Measurements from ENCODE around the gene SLC6A11.

The SLC6A11 gene

DNA sequence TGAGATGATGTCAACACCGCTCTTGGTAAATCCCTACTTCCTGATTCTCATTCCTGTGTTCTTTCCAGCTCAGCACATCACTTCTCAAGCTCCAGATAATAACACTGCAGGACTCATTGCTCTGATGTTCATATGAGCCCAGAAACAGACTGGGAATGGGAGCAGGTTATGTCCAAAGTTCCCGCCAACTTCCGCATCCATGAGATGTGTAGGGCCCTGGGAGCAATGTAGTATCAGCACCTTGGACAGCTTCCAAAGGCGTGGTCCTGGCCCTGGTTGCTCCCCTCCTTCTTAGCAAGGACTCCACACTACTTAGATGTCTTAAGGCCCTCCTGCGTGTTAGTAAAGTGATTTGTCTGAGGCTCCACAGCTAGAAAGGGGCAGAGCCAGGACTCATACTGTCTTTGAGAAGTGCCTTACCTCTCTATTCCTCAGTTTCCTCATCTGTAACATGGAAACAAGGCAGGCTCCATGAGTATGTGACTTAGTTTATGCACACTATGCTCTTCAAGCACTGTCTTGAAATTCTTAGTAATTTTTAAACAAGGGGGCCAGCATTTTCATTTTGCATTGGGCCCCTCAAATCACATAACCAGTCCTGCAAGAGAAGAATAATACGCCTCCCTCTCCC, 148.6 kb downstream of the SLC6A11 start:
- Histone ChIP-seq H3K36me3 (ENCODE audit: control insufficient read depth, low read depth, low read length) (no peaks in the 10 kb centered on the region), H3K27ac (ENCODE audit: low read length) (no peak overlapping the region), H3K9ac (ENCODE audit: low read length) (no peak overlapping the region), H3K4me3 (ENCODE audit: low read length) (no peak overlapping the region), H3K9me3 (ENCODE audit: control insufficient read depth, low read depth, low read length) (no peaks in the 10 kb centered on the region), H3K27me3 (ENCODE audit: control insufficient read depth, insufficient read depth, low read length) (no peaks in the 10 kb centered on the region), H3K4me1 (ENCODE audit: control insufficient read depth, low read depth, low read length) (peaks cover 8% of the 10 kb centered on the region)

DNA sequence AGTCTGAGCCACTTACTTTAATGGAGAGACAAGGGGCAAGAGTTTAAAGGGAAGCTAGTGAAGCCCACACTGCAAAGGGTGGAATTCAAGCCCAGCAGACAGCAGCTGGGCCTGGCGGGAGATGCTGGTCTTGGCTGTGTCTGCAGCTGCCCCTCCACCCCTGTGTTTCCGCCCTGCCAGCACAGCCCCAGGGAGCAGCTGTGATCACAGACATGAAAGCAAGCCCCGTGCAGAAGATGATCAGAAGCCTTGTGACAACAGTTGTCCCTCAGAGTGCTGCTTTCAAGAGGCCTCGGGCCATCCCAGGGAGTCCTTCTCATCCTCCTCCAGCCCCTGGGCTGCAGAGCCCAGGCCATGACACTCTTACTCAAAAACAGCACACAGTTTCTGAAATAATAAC, 152.4 kb downstream of the SLC6A11 start:
- H3K27ac ChIP-seq (ENCODE audit: low read length) = no peak overlapping the region
- no peak overlapping the region for H3K4me3 ChIP-seq (ENCODE audit: low read length)
- H3K36me3 ChIP-seq (ENCODE audit: control insufficient read depth, low read depth, low read length) = no peaks in the 10 kb centered on the region
- no peak overlapping the region for H3K9ac ChIP-seq (ENCODE audit: low read length)
- no peaks in the 10 kb centered on the region for H3K9me3 ChIP-seq (ENCODE audit: control insufficient read depth, low read depth, low read length)
- no peaks in the 10 kb centered on the region for H3K27me3 ChIP-seq (ENCODE audit: control insufficient read depth, insufficient read depth, low read length)
- H3K4me1 ChIP-seq (ENCODE audit: control insufficient read depth, low read depth, low read length) = peaks cover 22% of the 10 kb centered on the region

DNA sequence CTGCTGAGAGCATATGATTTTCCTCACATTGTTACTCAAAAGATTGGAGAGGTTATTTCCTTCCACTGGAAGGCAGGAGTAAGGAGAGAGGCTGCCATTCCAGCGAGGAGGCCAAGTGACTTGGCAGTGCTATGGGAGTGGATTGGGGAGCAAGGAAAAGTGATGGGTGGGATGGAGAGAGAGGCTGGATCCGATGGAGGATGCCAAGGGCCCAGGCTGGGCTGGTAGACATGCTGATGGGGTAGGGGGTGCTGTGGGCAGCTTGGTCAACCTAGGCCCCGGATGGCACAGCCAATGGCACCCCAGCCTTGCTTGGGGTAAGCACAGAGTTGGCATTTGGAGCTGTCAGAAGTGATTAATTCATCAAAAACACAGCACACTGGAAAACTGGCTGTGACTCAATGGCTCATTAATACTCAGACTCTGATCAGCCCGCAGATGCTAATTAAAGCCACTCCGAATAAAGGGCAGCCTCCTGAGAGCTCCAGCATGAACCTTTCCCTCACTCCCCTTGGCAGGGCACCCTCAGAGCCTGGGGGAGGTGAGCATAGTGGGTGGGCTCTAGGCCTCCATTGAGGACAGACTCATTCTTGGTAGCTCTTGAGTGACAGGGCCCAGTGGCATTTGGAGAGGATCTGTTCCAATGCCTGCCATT, 154.4 kb downstream of the SLC6A11 start:
- H3K4me3 ChIP-seq (ENCODE audit: low read length) = no peak overlapping the region
- H3K36me3 ChIP-seq (ENCODE audit: control insufficient read depth, low read depth, low read length) = no peaks in the 10 kb centered on the region
- H3K27ac ChIP-seq (ENCODE audit: low read length) = no peak overlapping the region
- H3K27me3 ChIP-seq (ENCODE audit: control insufficient read depth, insufficient read depth, low read length) = no peaks in the 10 kb centered on the region
- no peak overlapping the region for H3K9ac ChIP-seq (ENCODE audit: low read length)
- H3K9me3 ChIP-seq (ENCODE audit: control insufficient read depth, low read depth, low read length) = no peaks in the 10 kb centered on the region
- H3K4me1 ChIP-seq (ENCODE audit: control insufficient read depth, low read depth, low read length) = peaks cover 22% of the 10 kb centered on the region

GRCh38 chr3:10972072-10972782, 156.2 kb downstream of the SLC6A11 start:
- H3K27me3 ChIP-seq (ENCODE audit: control insufficient read depth, insufficient read depth, low read length) = no peaks in the 10 kb centered on the region
- no peaks in the 10 kb centered on the region for H3K9me3 ChIP-seq (ENCODE audit: control insufficient read depth, low read depth, low read length)
- no peak overlapping the region for H3K27ac ChIP-seq (ENCODE audit: low read length)
- no peaks in the 10 kb centered on the region for H3K36me3 ChIP-seq (ENCODE audit: control insufficient read depth, low read depth, low read length)
- no peak overlapping the region for H3K9ac ChIP-seq (ENCODE audit: low read length)
- H3K4me3 ChIP-seq (ENCODE audit: low read length) = no peak overlapping the region
- peaks cover 22% of the 10 kb centered on the region for H3K4me1 ChIP-seq (ENCODE audit: control insufficient read depth, low read depth, low read length)

- no peaks in the 10 kb centered on the region for H3K36me3 ChIP-seq (ENCODE audit: control insufficient read depth, low read depth, low read length)
- no peaks in the 10 kb centered on the region for H3K27me3 ChIP-seq (ENCODE audit: control insufficient read depth, insufficient read depth, low read length)
- H3K9ac ChIP-seq (ENCODE audit: low read length) = no peak overlapping the region
- peaks cover 27% of the 10 kb centered on the region for H3K4me1 ChIP-seq (ENCODE audit: control insufficient read depth, low read depth, low read length)
- H3K4me3 ChIP-seq (ENCODE audit: low read length) = no peak overlapping the region
- H3K27ac ChIP-seq (ENCODE audit: low read length) = no peak overlapping the region
- H3K9me3 ChIP-seq (ENCODE audit: control insufficient read depth, low read depth, low read length) = no peaks in the 10 kb centered on the region
Observed at GRCh38 chr3:10973046-10973595, 157.1 kb downstream of the SLC6A11 start.

GRCh38 chr3:10974131-10974530, 158.1 kb downstream of the SLC6A11 start:
- H3K27ac ChIP-seq (ENCODE audit: low read length) = no peak overlapping the region
- no peaks in the 10 kb centered on the region for H3K36me3 ChIP-seq (ENCODE audit: control insufficient read depth, low read depth, low read length)
- no peaks in the 10 kb centered on the region for H3K27me3 ChIP-seq (ENCODE audit: control insufficient read depth, insufficient read depth, low read length)
- H3K4me3 ChIP-seq (ENCODE audit: low read length) = no peak overlapping the region
- H3K9me3 ChIP-seq (ENCODE audit: control insufficient read depth, low read depth, low read length) = no peaks in the 10 kb centered on the region
- no peak overlapping the region for H3K9ac ChIP-seq (ENCODE audit: low read length)
- H3K4me1 ChIP-seq (ENCODE audit: control insufficient read depth, low read depth, low read length) = peaks cover 24% of the 10 kb centered on the region

- Histone ChIP-seq H3K27me3 (ENCODE audit: control insufficient read depth, insufficient read depth, low read length) (no peaks in the 10 kb centered on the region), H3K9me3 (ENCODE audit: control insufficient read depth, low read depth, low read length) (no peaks in the 10 kb centered on the region), H3K27ac (ENCODE audit: low read length) (no peak overlapping the region), H3K4me1 (ENCODE audit: control insufficient read depth, low read depth, low read length) (peaks cover 24% of the 10 kb centered on the region), H3K9ac (ENCODE audit: low read length) (no peak overlapping the region), H3K4me3 (ENCODE audit: low read length) (no peak overlapping the region), H3K36me3 (ENCODE audit: control insufficient read depth, low read depth, low read length) (no peaks in the 10 kb centered on the region)
Observed at GRCh38 chr3:10974746-10975375, 158.8 kb downstream of the SLC6A11 start.

- Histone ChIP-seq H3K27ac (ENCODE audit: low read length) (no peak overlapping the region), H3K4me1 (ENCODE audit: control insufficient read depth, low read depth, low read length) (peaks cover 24% of the 10 kb centered on the region), H3K9me3 (ENCODE audit: control insufficient read depth, low read depth, low read length) (no peaks in the 10 kb centered on the region), H3K27me3 (ENCODE audit: control insufficient read depth, insufficient read depth, low read length) (no peaks in the 10 kb centered on the region), H3K36me3 (ENCODE audit: control insufficient read depth, low read depth, low read length) (no peaks in the 10 kb centered on the region), H3K4me3 (ENCODE audit: low read length) (no peak overlapping the region), H3K9ac (ENCODE audit: low read length) (no peak overlapping the region)
Observed at GRCh38 chr3:10975695-10976234, 159.7 kb downstream of the SLC6A11 start.

GRCh38 chr3:10976770-10977169, 160.7 kb downstream of the SLC6A11 start:
- H3K9me3 ChIP-seq (ENCODE audit: control insufficient read depth, low read depth, low read length) = no peaks in the 10 kb centered on the region
- H3K4me1 ChIP-seq (ENCODE audit: control insufficient read depth, low read depth, low read length) = peaks cover 21% of the 10 kb centered on the region

DNA sequence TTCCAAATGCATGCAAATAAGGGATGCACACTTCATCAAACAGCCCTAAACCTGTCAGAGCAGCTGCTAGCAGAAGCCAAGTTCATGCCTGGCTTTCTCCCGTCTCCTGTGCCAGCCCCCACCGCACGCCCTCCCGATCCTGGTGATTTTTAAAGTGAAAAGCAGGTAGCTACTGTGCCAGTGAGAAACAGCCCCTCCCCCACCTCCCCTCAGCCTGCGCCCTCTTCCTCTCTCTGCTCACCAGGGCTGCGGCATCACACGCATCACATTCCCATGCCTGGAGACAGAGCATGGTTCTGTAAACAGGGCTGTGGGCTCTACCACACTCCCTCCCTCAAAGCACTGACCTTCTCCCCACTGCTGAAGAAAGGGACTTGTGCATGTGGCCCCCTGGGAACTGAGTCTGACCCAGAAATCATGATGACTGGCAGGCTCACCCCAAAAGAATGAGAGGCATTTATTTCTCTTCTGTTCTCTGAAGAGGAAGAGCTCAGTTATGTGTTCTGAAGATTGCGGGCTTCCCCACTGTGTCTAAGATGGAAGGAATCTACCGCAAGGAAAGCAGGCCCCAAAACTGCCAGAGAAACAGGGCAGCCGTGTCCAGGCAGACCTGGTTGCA, 162.0 kb downstream of the SLC6A11 start:
- no peak overlapping the region for H3K9ac ChIP-seq (ENCODE audit: low read length)
- H3K9me3 ChIP-seq (ENCODE audit: control insufficient read depth, low read depth, low read length) = no peaks in the 10 kb centered on the region
- no peaks in the 10 kb centered on the region for H3K27me3 ChIP-seq (ENCODE audit: control insufficient read depth, insufficient read depth, low read length)
- H3K4me3 ChIP-seq (ENCODE audit: low read length) = no peak overlapping the region
- peaks cover 11% of the 10 kb centered on the region for H3K4me1 ChIP-seq (ENCODE audit: control insufficient read depth, low read depth, low read length)
- H3K27ac ChIP-seq (ENCODE audit: low read length) = no peak overlapping the region
- H3K36me3 ChIP-seq (ENCODE audit: control insufficient read depth, low read depth, low read length) = no peaks in the 10 kb centered on the region

More at GRCh38 chr3:10976770-10977169, 160.7 kb downstream of the SLC6A11 start:
- Histone ChIP-seq H3K27ac (ENCODE audit: low read length) (no peak overlapping the region), H3K9ac (ENCODE audit: low read length) (no peak overlapping the region), H3K4me3 (ENCODE audit: low read length) (no peak overlapping the region), H3K36me3 (ENCODE audit: control insufficient read depth, low read depth, low read length) (no peaks in the 10 kb centered on the region), H3K27me3 (ENCODE audit: control insufficient read depth, insufficient read depth, low read length) (no peaks in the 10 kb centered on the region)

DNA sequence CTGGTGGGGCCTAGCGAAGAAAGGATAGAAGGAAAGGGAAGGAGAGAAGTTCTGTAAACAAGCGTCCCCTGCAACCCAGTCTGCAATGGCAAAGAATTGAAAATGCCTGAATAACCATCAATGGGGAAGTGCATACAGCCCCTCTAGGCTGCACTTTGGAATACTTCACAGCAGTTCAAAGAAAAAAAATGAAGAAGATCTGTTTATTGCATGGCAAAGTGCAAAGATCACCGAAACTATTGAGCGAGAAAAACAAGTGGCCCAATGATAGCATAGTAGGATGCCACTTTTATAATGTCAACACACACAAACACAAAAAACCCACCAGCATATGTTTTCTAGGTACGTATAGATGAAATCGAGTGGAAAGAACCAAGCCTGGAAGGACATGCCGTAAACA, 162.9 kb downstream of the SLC6A11 start:
- Histone ChIP-seq H3K27ac (ENCODE audit: low read length) (no peak overlapping the region), H3K27me3 (ENCODE audit: control insufficient read depth, insufficient read depth, low read length) (no peaks in the 10 kb centered on the region), H3K9ac (ENCODE audit: low read length) (no peak overlapping the region), H3K36me3 (ENCODE audit: control insufficient read depth, low read depth, low read length) (no peaks in the 10 kb centered on the region), H3K4me1 (ENCODE audit: control insufficient read depth, low read depth, low read length) (peaks cover 14% of the 10 kb centered on the region), H3K4me3 (ENCODE audit: low read length) (no peak overlapping the region), H3K9me3 (ENCODE audit: control insufficient read depth, low read depth, low read length) (no peaks in the 10 kb centered on the region)

All from iPS-18a (cell line).